Epithelial cell of prostate (primary cell): ENCODE results near the gene ARID5B.

Experiments
- DNase-seq: peaks from one replicate; pipeline ENCODE4 v3.0.0-alpha.2; 2011; ENCODE audit warnings: low read depth, low spot score
- H3K27ac ChIP-seq: fragments of 450-650 bp; 2 replicates; pipeline ENCODE4 v1.5.1; 2017; ENCODE audit warnings: mild to moderate bottlenecking

Gene ARID5B

DNA sequence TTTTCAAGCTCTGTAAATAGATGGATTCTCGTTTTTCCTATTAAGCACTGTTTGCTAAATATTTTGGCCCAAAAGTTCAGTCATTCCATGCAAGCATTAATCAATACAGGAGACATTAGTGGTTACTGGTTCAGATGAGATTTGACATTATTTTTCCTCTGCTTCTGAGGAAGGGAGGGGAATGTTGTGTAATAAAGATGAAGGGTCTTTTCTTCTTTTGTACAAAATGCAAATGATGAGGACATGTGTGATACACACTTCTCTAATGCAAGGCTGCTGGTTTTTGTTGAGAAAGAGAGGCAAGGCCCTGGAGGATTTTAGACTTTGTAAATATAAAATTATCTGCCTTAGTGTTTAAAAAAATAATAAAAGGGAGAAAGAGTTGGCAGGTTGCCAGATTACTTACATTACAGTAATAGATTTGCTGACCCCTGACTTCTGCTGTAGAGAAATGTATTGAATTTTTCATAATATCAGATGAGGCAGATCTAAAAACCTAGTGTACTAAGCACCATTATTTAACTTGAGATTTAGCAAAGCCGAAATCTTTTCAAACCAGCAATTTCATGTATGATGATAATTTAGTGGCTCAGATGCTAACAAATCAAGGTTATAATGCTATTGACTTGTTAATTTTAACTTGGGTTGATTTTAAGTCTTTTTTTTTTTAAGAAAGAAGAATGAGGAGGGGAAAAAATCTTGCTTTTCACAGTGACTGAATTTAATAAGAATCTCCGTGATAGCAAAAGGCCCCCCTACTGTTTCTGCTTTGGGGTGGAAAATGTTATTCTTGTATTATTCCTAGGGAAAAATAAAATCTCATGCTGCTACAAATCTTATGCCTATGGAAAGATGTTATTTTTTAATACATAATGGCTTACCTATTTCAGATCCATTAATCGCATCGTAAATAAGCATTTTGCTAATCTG, 180.1 kb downstream of the ARID5B start:
- H3K27ac ChIP-seq: peak overlapping the region; percentile 98
- no peak for DNase-seq

DNA sequence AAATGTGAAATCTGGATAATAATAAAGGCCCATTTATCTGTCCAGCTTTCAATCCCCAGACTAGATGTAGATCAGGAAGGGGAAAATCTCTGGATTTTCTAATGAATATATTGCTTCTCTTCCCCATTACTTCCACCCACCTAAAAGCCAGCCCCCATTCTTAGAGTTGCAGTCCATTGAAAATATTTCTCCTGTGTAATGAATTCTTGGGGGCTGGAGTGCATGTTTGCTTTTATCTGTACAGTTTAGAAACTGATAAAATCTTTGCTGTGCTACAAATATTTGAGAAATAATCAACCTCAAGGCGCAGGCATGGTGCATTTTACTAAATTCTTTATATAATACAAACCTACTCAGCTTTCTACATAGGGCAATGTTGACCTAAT, 180.8 kb downstream of the ARID5B start:
- DNase-seq: no peak
- H3K27ac ChIP-seq: peak overlapping the region; percentile 98

DNA sequence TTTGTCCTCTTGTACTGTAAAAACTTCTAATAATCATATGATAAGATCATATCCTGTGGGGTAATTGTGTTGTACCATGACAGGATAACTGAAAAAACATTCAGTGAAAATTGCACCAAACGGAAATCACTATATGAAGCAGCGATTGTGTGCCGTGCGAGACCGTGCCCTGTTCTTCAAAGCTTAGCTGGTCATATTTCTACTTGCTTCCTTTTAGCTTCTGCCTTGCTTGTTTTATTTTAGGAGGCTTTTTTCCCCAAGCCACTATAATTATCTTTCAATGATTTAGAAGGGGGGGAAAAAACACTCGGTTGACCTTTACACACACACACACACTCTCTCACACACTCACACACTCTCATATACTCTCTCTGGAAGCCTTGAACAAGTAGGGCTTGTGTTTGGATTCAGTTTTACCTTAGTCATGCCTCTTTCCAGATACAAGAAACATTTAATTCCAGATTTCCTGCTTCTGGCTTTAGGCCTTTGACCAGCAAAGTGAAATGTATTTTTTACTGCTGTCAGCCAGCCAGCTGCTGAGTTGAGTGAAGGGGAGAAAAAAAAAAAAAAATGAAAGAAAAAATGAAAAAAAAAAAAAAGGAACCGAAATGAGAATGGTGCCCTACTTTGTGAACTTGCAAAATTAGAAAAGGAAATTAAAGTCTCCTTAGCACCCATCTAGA, 181.4 kb downstream of the ARID5B start:
- DNase-seq: no peak
- H3K27ac ChIP-seq: peak overlapping the region; percentile 98

DNA sequence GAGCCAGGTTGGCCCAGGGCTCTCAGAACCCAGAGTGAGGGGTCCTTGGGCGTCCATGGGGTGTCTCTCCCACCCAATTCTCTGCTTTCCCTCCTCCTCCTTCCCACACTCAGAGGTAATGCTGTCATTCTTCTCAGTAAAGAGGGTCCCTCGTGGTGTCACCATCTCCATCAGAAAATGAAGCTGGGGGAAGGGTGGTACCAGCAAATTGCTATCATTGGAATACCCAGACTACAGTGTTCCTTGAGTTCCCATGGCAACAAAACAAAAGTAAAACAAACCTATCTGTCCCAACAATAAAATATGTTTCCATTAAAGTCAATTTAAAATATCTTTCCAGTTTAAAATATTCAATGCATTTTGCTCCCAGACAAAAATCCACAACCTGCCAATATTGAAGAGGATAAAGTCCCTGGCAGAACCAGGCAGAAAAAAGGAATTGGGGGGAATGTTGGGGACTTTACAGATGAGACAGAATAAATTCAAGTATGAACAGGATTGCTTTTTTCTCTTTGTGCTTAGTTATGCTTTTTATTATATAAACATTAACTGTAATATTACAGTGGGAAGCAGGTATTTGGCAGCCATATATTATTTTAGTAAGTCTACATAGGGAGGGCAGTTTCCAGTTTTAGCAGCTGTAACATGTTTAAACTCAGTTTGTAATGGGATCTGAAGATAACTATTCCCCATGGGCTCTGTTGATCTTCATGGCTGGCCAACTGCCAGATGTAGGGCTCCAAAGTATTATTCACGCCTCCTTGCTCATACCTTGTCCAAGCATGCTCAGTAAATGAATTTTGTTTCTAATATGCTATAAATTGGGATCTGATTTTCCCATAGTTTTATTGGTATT, 182.1 kb downstream of the ARID5B start:
- H3K27ac ChIP-seq: peak overlapping the region; percentile 98
- peak; percentile 58 for DNase-seq

DNA sequence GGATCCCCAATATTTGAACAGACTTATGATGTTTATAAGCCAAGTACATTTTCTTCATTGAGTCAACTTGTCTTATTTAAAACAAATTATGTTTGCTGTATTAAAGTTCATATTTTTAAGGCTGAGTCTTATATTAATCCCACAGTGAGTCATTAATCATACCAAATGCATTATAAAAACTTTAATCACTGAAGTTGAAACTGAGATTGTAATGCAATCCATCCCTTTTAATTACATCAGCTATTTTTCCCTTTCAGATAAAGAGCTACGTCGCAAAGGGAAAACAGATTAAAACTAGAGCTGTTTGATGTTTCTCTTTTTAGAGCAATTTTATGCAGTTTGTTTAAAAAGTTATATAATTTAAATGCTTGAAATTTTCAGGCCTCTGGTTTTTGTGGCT, 183.0 kb downstream of the ARID5B start:
- H3K27ac ChIP-seq: peak overlapping the region; percentile 98

DNA sequence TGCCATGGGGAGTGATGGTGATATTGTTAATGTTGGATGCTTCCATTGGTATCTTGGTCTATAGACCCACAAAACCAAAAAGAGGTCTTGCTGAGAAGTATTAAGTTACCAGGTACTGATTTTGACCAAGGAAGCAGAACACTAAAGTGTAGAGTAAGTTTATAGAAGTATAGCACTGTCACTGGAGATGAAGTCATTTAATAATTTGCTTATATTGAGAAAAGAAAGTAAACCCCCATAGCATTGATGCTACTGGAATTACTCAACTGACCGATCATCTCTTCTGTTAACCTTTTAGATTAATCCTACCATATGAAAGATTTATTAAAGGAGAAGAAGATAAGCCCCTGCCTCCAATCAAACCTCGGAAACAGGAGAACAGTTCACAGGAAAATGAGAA, 183.9 kb downstream of the ARID5B start:
- peak overlapping the region; percentile 98 for H3K27ac ChIP-seq
- no peak for DNase-seq

More for the DNA sequence above, 183.0 kb downstream of the ARID5B start:
- DNase-seq: no peak

DNA sequence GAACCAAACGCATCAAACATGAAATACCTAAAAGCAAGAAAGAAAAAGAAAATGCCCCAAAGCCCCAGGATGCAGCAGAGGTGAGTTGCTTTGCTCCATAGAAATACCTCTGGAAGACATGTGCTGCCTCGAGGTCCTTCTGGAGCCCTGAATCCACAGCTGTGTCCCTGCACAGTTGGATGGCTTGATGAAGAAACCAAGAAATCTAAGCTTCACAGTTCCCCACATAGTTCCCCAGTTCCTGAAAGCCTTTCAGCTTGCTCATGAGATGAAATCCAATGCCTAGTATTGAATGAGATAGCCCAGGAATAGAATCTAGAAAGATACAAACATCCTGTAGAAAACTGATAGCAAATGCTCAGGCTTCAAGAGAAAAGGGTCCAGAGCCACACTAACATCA, 184.3 kb downstream of the ARID5B start:
- DNase-seq: no peak
- peak overlapping the region; percentile 98 for H3K27ac ChIP-seq

DNA sequence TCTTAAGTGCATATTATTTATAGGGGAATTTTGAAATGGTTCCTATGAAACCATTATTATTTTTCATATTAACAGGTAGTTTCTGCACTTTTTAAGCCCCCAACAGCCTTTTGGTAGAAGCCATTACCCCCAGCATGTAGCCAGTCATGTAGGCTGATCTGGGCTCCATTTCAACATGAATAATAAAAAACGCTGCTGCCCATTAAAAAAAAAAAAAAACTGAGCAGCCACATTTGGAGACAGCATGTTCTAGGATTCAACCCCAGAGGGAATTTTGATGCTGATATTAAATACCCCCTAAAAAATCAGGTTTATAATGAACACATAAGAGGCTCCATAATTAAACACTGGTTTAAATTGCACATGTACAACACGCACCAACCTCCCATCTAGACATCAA, 185.8 kb downstream of the ARID5B start:
- DNase-seq: no peak

DNA sequence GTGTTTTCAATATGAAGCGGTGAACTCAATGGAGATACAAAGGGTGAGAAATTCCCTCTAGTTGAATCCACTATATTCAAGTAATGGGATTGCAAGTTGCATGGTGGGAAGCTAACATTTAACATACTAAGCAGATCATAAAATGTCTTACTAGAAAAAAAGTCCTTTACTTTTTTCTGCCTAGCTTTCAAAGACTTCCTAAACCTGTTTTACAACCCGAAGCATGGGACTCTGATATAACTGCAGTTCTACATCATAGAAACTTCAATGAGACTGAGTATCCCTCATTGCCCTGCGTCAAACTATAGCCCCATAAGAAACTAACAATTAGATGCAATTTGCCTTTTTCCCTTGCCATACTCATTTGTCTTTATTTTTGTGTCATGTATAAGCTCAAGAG, 187.3 kb downstream of the ARID5B start:
- DNase-seq: no peak
- no peak overlapping the region for H3K27ac ChIP-seq

More for the DNA sequence above, 185.8 kb downstream of the ARID5B start:
- H3K27ac ChIP-seq: no peak overlapping the region

DNA sequence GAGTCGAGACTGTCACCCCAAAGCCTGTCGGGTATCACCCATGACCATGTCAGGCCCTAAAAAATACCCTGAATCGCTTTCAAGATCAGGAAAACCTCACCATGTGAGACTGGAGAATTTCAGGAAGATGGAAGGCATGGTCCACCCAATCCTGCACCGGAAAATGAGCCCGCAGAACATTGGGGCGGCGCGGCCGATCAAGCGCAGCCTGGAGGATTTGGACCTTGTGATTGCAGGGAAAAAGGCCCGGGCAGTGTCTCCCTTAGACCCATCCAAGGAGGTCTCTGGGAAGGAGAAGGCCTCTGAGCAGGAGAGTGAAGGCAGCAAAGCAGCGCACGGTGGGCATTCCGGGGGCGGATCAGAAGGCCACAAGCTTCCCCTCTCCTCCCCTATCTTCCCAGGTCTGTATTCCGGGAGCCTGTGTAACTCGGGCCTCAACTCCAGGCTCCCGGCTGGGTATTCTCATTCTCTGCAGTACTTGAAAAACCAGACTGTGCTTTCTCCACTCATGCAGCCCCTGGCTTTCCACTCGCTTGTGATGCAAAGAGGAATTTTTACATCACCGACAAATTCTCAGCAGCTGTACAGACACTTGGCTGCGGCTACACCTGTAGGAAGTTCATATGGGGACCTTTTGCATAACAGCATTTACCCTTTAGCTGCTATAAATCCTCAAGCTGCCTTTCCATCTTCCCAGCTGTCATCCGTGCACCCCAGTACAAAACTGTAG, 191.0 kb downstream of the ARID5B start:
- peak overlapping the region; percentile 81 for H3K27ac ChIP-seq
- DNase-seq: no peak

DNA sequence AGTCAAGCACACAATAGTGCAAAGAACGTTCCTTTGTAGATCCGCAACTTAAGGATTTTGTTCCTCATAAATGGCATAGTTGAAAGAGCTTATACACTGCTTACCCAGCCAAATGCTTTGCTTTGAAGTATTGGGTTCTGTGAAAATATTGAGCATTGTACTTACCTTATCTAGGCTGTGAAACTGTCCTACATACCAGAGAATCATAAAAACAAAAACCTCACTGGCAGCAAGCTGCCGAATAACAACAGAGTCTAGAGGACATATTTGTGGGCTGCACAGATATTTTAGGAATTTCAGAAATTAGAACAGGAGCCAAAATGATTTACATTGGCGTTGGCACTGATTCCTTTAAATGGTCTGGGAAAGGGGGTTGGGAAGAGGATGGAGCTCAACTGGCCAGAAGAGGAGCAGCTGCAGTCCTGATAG, 192.4 kb downstream of the ARID5B start:
- DNase-seq: no peak
- peak overlapping the region; percentile 81 for H3K27ac ChIP-seq

DNA sequence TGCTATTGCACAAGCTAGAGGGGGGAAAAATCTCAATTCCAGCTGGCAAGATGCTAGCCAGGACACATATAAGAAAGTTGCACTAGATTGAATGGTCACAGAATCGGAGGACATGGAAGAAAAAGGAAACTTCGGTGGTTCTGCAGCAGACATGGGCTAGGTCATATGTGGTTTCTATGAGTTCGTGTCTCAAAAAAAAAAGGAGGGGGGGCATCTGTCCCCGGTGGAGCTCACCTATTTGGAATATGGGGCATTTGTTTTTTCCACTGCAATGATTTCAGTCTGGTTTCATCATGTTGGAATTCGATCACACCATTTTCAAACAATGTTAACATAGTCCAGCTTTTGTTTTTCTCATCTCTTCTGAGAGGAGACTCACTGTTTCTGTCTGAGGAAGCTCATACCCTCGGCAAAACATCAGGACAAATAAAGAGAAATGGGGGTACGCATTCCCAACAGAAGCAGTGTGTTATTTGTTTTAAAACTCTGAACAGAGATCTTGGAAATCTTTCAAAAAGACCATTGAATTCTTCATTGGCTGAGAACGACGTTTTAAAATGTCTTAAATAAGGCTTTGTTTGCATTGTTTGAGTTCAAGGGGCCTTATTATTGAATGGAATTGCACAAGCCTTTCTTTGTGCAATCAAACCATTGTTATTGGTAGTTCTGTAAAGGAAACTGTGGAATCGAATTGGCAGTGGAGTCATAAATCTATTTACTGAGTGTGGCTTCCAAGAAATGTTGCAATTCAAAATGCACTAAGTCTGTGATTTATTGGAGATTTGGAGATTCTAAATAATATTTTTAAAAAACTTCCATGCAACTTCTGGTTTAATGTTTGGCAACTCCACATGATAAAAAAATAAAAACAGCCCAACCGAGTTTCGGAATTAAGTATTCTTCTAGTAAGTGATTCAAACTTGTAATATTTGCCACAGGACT, 194.0 kb downstream of the ARID5B start:
- no peak for DNase-seq
- H3K27ac ChIP-seq: peak overlapping the region; percentile 81

DNA sequence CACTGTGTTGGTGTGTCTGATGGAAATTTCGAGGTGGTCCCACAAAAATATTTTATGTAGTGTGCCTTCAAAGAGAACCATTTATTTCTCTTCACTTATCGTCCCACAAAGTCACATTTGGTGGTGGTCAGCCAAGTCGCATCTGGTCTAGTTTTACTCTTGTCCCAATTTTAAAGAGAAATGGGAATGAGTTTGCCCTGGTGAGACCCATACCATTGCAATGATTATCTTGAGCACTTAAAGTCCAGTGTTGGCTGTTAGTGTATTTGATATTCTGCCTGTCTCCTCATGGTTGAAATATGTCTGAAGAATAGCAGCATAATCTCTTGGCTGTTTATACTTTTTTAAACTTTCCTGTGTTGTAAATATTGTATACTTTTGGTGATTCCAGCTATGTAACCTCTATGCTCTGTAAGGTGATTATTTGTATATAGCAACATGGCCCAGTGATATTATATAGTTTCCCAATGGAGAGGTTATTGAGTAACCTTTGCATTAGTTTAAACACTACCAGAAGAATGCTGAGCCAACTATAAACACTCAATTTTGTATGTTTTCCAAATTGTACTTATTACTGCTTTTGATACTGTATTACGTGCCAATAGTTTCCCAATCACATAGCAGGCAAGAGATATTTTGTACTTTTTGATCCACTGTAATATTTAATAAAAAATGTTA, 194.9 kb downstream of the ARID5B start:
- DNase-seq: no peak
- peak overlapping the region; percentile 81 for H3K27ac ChIP-seq

DNA sequence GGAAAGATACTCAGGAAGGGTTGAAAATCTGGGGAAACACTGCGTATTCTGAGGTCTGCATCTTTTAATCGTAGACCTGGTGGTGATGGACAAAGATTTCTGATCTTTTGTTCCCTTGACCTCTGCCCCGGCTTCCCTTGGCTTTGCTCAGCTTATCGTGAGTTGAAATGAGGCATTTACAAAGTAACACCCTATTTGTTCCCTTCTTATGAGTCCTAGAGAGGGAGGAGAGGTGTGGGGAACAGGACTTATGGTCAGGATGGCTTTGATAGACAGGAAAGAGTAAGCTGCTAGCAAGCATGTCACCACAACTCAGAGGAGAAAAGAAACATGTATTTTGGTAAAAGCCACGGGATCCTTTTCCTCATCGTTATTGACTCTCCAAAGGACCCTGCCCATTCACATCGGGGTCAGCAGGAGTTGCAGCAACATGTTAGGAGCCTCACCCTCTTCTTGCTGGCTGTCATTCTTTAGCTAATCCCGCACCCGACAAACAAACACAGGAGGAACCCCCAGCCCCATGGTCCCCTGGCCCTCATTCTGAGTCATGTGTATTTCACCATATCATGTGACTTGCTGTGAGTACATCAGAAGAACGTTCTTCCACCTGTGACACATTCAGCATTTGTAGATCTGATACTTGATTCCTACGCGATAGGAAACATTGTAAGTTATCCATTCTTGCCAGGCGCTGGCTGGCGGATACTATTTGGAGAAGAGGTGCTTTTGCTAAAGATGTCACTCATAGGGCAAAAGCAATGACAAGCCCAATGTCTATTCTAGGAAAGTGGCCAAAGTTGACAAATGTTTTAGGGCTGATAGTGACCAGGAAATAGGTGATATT, 197.0 kb downstream of the ARID5B start:
- no peak for DNase-seq
- no peak overlapping the region for H3K27ac ChIP-seq

DNA sequence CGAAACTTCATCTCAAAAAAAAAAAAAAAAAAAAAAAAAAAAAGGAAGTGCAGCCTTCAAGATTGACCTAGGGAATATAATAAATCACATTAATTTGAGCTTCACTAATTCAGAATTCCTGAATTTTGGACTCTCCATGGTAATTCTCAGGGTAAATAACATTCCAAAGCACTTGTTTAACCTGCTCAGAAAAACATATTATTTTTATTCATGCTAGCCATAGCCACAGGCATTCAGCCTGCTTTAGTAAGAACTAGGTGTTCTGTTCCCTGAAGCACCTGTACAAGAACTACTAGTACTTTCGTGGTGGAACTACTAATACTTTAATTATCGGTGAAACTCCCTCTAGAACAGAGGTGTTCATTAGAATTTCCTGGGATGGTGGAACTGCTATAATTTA, 197.8 kb downstream of the ARID5B start:
- DNase-seq: no peak

DNA sequence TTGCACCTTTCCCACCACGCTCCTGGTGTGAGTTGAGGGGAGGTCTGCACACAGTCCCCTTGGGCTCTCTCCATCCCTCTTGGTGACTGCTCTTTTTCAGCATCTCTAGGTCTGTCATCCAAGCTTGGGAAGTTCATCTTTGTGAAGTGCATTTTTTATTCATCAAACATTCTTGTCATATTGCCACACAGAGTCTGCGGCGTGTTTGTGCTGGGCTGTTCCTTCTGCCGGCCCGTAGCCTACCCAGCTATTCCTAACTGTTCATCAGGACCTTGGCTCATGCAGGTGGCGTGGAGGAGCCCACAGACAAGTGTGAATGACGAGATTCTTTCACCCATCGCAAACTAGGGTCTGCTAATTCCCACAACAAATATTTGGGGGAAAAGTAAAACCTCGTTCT, 202.4 kb downstream of the ARID5B start:
- DNase-seq: no peak
- H3K27ac ChIP-seq: no peak overlapping the region

More for the DNA sequence above, 197.8 kb downstream of the ARID5B start:
- H3K27ac ChIP-seq: no peak overlapping the region

DNA sequence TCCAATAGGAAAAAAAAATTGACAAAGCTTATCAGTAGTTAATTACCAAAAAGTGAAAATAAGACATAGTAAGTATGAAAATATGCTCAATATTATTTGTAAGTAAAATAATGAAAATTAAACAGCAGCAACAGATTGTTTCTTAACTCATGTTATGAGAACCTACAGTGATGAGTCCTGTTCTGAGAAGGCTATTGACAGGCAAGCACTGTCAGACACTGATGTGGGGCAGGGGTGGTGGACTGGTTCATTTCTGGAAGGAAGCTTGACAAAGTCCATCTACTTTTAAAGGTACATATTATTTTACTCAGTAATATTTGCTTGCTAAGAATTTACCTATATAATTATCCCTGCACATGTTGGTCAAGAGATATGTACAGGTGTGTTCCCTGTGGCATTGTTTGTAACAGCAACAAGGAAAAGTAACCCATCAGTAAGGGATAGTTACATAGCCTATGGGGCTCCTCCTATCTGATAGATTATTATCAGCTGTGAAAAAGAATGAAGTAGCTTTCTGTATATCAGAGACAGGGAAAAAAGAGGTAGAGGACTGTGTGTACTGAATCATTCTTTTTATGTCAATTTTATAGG, 205.5 kb downstream of the ARID5B start:
- DNase-seq: no peak
- H3K27ac ChIP-seq: no peak overlapping the region
